WTC11 (cell line): ENCODE measurements around the gene RERG. TPM values are rescaled to one million over a fixed set of nuclear protein-coding genes. Genes with fewer than 3 reads are reported as not detected.

Experiments
- ATAC-seq: fragments of 200-7000 bp; cut with Tn5 transposase; 2 replicates; pipeline ENCODE4 v1.10.0; 2021; ENCODE audit warnings: mild to moderate bottlenecking, moderate library complexity
- CTCF ChIA-PET: fragments of 300-600 bp; sonication (Branson Sonifier 250); formaldehyde crosslinking; loops from one replicate; lab custom pipeline; 2021; ENCODE audit warnings: antibody characterized with exemption; lab: Charles Lee
- POLR2A ChIA-PET: fragments of 350-600 bp; sonication (Branson Sonifier 250); formaldehyde crosslinking; loops from one replicate; lab custom pipeline; 2021; ENCODE audit warnings: antibody characterized with exemption; lab: Charles Lee
- DNase-seq: peaks from one replicate; pipeline ENCODE4 v3.0.0; 2021; ENCODE audit warnings: low spot score
- H3K27ac Mint-ChIP-seq: 2 replicates; pipeline ENCODE4 v1.8.0; 2021; ENCODE audit warnings: mixed read lengths
- H3K27me3 Mint-ChIP-seq: 2 replicates; pipeline ENCODE4 v1.8.0; 2021; ENCODE audit warnings: low read depth, mild to moderate bottlenecking, moderate library complexity, mixed read lengths
- H3K36me3 Mint-ChIP-seq: 2 replicates; pipeline ENCODE4 v1.8.0; 2021; ENCODE audit warnings: mixed read lengths
- H3K4me1 Mint-ChIP-seq: 2 replicates; pipeline ENCODE4 v1.8.0; 2022; ENCODE audit warnings: mixed read lengths
- H3K4me3 Mint-ChIP-seq: 2 replicates; pipeline ENCODE4 v1.8.0; 2021; ENCODE audit warnings: mild to moderate bottlenecking, moderate library complexity, mixed read lengths
- H3K9me3 Mint-ChIP-seq: 2 replicates; pipeline ENCODE4 v1.8.0; 2021; ENCODE audit warnings: mixed read lengths
- ATF2 ChIP-seq: sonication (generic); formaldehyde crosslinking; IDR thresholded peaks from 2 replicates; pipeline ENCODE4 v1.8.1; 2022; ENCODE audit warnings: low read depth, missing genetic modification reagents, borderline replicate concordance
- CBFB ChIP-seq: sonication (generic); formaldehyde crosslinking; IDR thresholded peaks from 2 replicates; pipeline ENCODE4 v1.8.1; 2022; ENCODE audit warnings: mild to moderate bottlenecking, low read depth, missing genetic modification reagents
- ETV6 ChIP-seq: sonication (generic); formaldehyde crosslinking; IDR thresholded peaks from 2 replicates; pipeline ENCODE4 v1.8.1; 2022; ENCODE audit warnings: mild to moderate bottlenecking, missing genetic modification reagents
- FOXK1 ChIP-seq: sonication (generic); formaldehyde crosslinking; IDR thresholded peaks from 2 replicates; pipeline ENCODE4 v1.8.0; 2022; ENCODE audit warnings: mild to moderate bottlenecking, moderate library complexity, missing genetic modification reagents
- FOXP1 ChIP-seq: sonication (generic); formaldehyde crosslinking; IDR thresholded peaks from 2 replicates; pipeline ENCODE4 v1.8.0; 2022; ENCODE audit warnings: missing genetic modification reagents, mild to moderate bottlenecking, moderate library complexity, borderline replicate concordance
- GTF2I ChIP-seq: fragments of 250-450 bp; sonication (Bioruptor Pico); conservative IDR thresholded peaks from 2 replicates; pipeline ENCODE4 v1.4.0; 2021; ENCODE audit warnings: mild to moderate bottlenecking
- HMGA2 ChIP-seq: fragments of 250-450 bp; sonication (Bioruptor Pico); IDR thresholded peaks from 2 replicates; pipeline ENCODE4 v1.4.0; 2021; ENCODE audit warnings: mild to moderate bottlenecking, moderate library complexity
- IRF2 ChIP-seq: sonication (generic); formaldehyde crosslinking; IDR thresholded peaks from 2 replicates; pipeline ENCODE4 v1.8.0; 2022; ENCODE audit warnings: low read depth, missing genetic modification reagents, borderline replicate concordance
- JAZF1 ChIP-seq: fragments of 250-450 bp; sonication (Bioruptor Pico); IDR thresholded peaks from 2 replicates; pipeline ENCODE4 v1.9.0; 2021; ENCODE audit warnings: moderate library complexity, mild to moderate bottlenecking, inconsistent platforms
- JUN ChIP-seq: sonication (generic); formaldehyde crosslinking; IDR thresholded peaks from 2 replicates; pipeline ENCODE4 v1.8.0; 2023; ENCODE audit warnings: mild to moderate bottlenecking, missing genetic modification reagents
- NFE2L1 ChIP-seq: sonication (generic); formaldehyde crosslinking; IDR thresholded peaks from 2 replicates; pipeline ENCODE4 v1.8.1; 2023; ENCODE audit warnings: missing genetic modification reagents
- RELA ChIP-seq: sonication (generic); formaldehyde crosslinking; IDR thresholded peaks from 2 replicates; pipeline ENCODE4 v1.8.1; 2022; ENCODE audit warnings: missing genetic modification reagents, mild to moderate bottlenecking, borderline replicate concordance
- TEAD1 ChIP-seq: sonication (generic); formaldehyde crosslinking; IDR thresholded peaks from 2 replicates; pipeline ENCODE4 v1.8.0; 2022; ENCODE audit warnings: mild to moderate bottlenecking, missing genetic modification reagents
- USF2 ChIP-seq: sonication (generic); formaldehyde crosslinking; IDR thresholded peaks from 2 replicates; pipeline ENCODE4 v1.8.1; 2023; ENCODE audit warnings: mild to moderate bottlenecking, missing genetic modification reagents, moderate library complexity
- ZNF232 ChIP-seq: sonication (generic); formaldehyde crosslinking; IDR thresholded peaks from 2 replicates; pipeline ENCODE4 v1.8.0; 2022; ENCODE audit warnings: mild to moderate bottlenecking, missing genetic modification reagents
- ZNF317 ChIP-seq: sonication (generic); formaldehyde crosslinking; IDR thresholded peaks from 2 replicates; pipeline ENCODE4 v1.8.1; 2023; ENCODE audit warnings: low read depth, mild to moderate bottlenecking, moderate library complexity, missing genetic modification reagents, borderline replicate concordance
- ZNF416 ChIP-seq: fragments of 250-450 bp; sonication (Bioruptor Pico); IDR thresholded peaks from 2 replicates; pipeline ENCODE4 v1.9.0; 2021; ENCODE audit warnings: mild to moderate bottlenecking, inconsistent platforms
- ZNF671 ChIP-seq: fragments of 250-450 bp; sonication (Bioruptor Pico); IDR thresholded peaks from 2 replicates; pipeline ENCODE4 v1.8.0; 2021; ENCODE audit warnings: mild to moderate bottlenecking
- total RNA-seq: library from RNA; stranded (reverse); gene quantifications from 3 replicates; pipeline ENCODE4 v1.2.3, GENCODE V29; 2021
- TF ChIP-seq, protein P1 (sequence below): sonication (generic); formaldehyde crosslinking; IDR thresholded peaks from 2 replicates; pipeline ENCODE4 v1.8.1; 2022; ENCODE audit warnings: low read depth, mild to moderate bottlenecking, moderate library complexity, missing genetic modification reagents, borderline replicate concordance
- TF ChIP-seq, protein P2 (sequence below): sonication (generic); formaldehyde crosslinking; IDR thresholded peaks from 2 replicates; pipeline ENCODE4 v1.8.1; 2022; ENCODE audit warnings: missing genetic modification reagents, borderline replicate concordance
- TF ChIP-seq, protein P3 (sequence below): sonication (generic); formaldehyde crosslinking; IDR thresholded peaks from 2 replicates; pipeline ENCODE4 v1.8.0; 2023; ENCODE audit warnings: missing genetic modification reagents, mild to moderate bottlenecking, borderline replicate concordance
- TF ChIP-seq, protein P4 (sequence below): sonication (generic); formaldehyde crosslinking; IDR thresholded peaks from 2 replicates; pipeline ENCODE4 v1.8.0; 2022; ENCODE audit warnings: missing genetic modification reagents

Gene RERG
- total RNA-seq, 1 experiment from 2014 or later: 0.28 TPM

DNA sequence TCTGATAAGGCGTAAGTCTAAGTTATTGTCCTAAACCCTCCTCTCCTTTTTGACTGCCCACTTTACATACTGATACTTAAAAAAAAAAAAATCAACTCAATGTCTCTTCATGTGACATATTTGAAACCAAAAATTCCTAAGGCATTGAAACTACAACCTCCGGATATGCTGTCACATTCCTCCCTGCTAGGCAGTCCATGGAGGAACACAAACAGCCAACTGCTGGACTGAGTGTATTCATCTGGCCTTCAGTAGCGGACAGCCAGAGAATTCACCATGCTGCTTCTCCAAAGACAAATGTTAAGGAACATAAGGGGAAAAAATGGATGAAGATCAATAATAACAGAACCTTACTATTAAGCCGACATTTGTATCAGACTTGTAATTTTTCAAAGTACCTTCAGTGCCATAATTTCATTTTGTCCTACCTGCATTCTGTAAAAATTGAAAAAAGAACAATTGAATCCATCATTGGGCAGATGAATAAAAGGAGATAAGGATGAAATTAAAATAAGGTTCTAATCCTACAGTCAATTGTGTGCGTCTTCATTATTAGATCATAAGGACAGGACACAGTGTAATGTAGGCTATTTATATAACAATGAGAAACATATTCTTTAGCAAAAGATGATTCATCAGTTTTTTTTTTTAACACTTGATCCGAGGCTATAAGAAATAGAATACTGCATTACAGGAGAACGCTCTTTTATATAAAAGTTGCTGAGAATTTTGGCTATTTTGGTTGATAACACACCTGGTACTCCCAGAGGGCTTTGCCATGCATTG, 12.2 kb downstream of the RERG start (continued):
- no peak for TF ChIP-seq JUN (CRISPR knock-in tag)
- TF ChIP-seq TEAD1 (CRISPR knock-in tag): no peak
- no peak for TF ChIP-seq RELA (CRISPR knock-in tag)
- TF ChIP-seq, protein P1, sequence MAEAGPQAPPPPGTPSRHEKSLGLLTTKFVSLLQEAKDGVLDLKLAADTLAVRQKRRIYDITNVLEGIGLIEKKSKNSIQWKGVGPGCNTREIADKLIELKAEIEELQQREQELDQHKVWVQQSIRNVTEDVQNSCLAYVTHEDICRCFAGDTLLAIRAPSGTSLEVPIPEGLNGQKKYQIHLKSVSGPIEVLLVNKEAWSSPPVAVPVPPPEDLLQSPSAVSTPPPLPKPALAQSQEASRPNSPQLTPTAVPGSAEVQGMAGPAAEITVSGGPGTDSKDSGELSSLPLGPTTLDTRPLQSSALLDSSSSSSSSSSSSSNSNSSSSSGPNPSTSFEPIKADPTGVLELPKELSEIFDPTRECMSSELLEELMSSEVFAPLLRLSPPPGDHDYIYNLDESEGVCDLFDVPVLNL (CRISPR knock-in tag): no peak
- TF ChIP-seq GTF2I: no peak
- no peak for TF ChIP-seq ZNF317 (CRISPR knock-in tag)
- TF ChIP-seq CBFB (CRISPR knock-in tag): no peak
- no peak for TF ChIP-seq ZNF671 (CRISPR knock-in tag)
- TF ChIP-seq HMGA2 (CRISPR knock-in tag): no peak
- no peak for TF ChIP-seq NFE2L1 (CRISPR knock-in tag)
- no peak for TF ChIP-seq FOXP1 (CRISPR knock-in tag)
- TF ChIP-seq ATF2 (CRISPR knock-in tag): no peak
- TF ChIP-seq ETV6 (CRISPR knock-in tag): no peak
- TF ChIP-seq ZNF232: no peak

GRCh38 chr12:15208140-15208539, 13.1 kb downstream of the RERG start:
- ChIA-PET POLR2A (no interaction called here), CTCF (interaction anchor here (5.0 kb wide), 1 partner anchor 13 kb away, joined by 32 read pairs; the partner anchor contains the start of gene RERG)
- peaks cover 2% of the 10 kb centered on the region for H3K9me3 Mint-ChIP-seq
- no peak overlapping the region for H3K27ac Mint-ChIP-seq
- H3K27me3 Mint-ChIP-seq: no peaks in the 10 kb centered on the region
- ATAC-seq: no peak
- H3K4me3 Mint-ChIP-seq: no peak overlapping the region
- DNase-seq: no peak
- H3K4me1 Mint-ChIP-seq: peaks cover 27% of the 10 kb centered on the region
- no peaks in the 10 kb centered on the region for H3K36me3 Mint-ChIP-seq
- TF ChIP-seq, protein P2, sequence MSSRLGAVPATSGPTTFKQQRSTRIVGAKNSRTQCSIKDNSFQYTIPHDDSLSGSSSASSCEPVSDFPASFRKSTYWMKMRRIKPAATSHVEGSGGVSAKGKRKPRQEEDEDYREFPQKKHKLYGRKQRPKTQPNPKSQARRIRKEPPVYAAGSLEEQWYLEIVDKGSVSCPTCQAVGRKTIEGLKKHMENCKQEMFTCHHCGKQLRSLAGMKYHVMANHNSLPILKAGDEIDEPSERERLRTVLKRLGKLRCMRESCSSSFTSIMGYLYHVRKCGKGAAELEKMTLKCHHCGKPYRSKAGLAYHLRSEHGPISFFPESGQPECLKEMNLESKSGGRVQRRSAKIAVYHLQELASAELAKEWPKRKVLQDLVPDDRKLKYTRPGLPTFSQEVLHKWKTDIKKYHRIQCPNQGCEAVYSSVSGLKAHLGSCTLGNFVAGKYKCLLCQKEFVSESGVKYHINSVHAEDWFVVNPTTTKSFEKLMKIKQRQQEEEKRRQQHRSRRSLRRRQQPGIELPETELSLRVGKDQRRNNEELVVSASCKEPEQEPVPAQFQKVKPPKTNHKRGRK (CRISPR knock-in tag): no peak
- TF ChIP-seq HMGA2 (CRISPR knock-in tag) (no peak), FOXK1 (CRISPR knock-in tag) (no peak), JAZF1 (CRISPR knock-in tag) (no peak), ZNF416 (no peak), ZNF317 (CRISPR knock-in tag) (no peak), USF2 (no peak), IRF2 (CRISPR knock-in tag) (no peak)
- TF ChIP-seq, protein P3, sequence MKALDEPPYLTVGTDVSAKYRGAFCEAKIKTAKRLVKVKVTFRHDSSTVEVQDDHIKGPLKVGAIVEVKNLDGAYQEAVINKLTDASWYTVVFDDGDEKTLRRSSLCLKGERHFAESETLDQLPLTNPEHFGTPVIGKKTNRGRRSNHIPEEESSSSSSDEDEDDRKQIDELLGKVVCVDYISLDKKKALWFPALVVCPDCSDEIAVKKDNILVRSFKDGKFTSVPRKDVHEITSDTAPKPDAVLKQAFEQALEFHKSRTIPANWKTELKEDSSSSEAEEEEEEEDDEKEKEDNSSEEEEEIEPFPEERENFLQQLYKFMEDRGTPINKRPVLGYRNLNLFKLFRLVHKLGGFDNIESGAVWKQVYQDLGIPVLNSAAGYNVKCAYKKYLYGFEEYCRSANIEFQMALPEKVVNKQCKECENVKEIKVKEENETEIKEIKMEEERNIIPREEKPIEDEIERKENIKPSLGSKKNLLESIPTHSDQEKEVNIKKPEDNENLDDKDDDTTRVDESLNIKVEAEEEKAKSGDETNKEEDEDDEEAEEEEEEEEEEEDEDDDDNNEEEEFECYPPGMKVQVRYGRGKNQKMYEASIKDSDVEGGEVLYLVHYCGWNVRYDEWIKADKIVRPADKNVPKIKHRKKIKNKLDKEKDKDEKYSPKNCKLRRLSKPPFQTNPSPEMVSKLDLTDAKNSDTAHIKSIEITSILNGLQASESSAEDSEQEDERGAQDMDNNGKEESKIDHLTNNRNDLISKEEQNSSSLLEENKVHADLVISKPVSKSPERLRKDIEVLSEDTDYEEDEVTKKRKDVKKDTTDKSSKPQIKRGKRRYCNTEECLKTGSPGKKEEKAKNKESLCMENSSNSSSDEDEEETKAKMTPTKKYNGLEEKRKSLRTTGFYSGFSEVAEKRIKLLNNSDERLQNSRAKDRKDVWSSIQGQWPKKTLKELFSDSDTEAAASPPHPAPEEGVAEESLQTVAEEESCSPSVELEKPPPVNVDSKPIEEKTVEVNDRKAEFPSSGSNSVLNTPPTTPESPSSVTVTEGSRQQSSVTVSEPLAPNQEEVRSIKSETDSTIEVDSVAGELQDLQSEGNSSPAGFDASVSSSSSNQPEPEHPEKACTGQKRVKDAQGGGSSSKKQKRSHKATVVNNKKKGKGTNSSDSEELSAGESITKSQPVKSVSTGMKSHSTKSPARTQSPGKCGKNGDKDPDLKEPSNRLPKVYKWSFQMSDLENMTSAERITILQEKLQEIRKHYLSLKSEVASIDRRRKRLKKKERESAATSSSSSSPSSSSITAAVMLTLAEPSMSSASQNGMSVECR (CRISPR knock-in tag): no peak
- TF ChIP-seq, protein P4, sequence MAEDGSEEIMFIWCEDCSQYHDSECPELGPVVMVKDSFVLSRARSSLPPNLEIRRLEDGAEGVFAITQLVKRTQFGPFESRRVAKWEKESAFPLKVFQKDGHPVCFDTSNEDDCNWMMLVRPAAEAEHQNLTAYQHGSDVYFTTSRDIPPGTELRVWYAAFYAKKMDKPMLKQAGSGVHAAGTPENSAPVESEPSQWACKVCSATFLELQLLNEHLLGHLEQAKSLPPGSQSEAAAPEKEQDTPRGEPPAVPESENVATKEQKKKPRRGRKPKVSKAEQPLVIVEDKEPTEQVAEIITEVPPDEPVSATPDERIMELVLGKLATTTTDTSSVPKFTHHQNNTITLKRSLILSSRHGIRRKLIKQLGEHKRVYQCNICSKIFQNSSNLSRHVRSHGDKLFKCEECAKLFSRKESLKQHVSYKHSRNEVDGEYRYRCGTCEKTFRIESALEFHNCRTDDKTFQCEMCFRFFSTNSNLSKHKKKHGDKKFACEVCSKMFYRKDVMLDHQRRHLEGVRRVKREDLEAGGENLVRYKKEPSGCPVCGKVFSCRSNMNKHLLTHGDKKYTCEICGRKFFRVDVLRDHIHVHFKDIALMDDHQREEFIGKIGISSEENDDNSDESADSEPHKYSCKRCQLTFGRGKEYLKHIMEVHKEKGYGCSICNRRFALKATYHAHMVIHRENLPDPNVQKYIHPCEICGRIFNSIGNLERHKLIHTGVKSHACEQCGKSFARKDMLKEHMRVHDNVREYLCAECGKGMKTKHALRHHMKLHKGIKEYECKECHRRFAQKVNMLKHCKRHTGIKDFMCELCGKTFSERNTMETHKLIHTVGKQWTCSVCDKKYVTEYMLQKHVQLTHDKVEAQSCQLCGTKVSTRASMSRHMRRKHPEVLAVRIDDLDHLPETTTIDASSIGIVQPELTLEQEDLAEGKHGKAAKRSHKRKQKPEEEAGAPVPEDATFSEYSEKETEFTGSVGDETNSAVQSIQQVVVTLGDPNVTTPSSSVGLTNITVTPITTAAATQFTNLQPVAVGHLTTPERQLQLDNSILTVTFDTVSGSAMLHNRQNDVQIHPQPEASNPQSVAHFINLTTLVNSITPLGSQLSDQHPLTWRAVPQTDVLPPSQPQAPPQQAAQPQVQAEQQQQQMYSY (CRISPR knock-in tag): no peak
